Adrenal gland (tissue), 12 donors: ENCODE measurements around the gene NOS1. TPM values are rescaled to one million over a fixed set of nuclear protein-coding genes. Genes with fewer than 3 reads are reported as not detected.

ENCODE experiments used
- DNase-seq, 7 donors: peaks; one replicate each; pipeline ENCODE4 v3.0.0-alpha.2; 2019 to 2020
- H3K27ac ChIP-seq, 5 donors: fragments of 200-600 bp; sonication (generic) in 4 of 5; 1 replicate in 3 of 5; 2 replicates in 2 of 5; pipeline versions ENCODE4 v1.5.1 to v1.8.0; 2016 to 2020; ENCODE audit warnings: mild to moderate bottlenecking in 1 of 5
- H3K27me3 ChIP-seq: fragments of 200-600 bp; 2 replicates; pipeline ENCODE4 v1.8.0; 2021
- H3K36me3 ChIP-seq, 2 donors: fragments of 200-600 bp; replicated peaks in 1 of 2; 1 replicate in 1 of 2; 2 replicates in 1 of 2; pipeline versions ENCODE4 v1.5.1 to v1.8.0; 2018 to 2022
- H3K4me1 ChIP-seq, 2 donors: fragments of 200-600 bp; replicated peaks in 1 of 2; 1 replicate in 1 of 2; 2 replicates in 1 of 2; pipeline versions ENCODE4 v1.5.1 to v1.8.0; 2018 to 2021
- H3K4me3 ChIP-seq, 4 donors: fragments of 200-600 bp; sonication (generic) in 3 of 4; one replicate each; pipeline ENCODE4 v1.5.1; 2016 to 2018
- H3K9me3 ChIP-seq, 3 donors: fragments of 200-600 bp; sonication (generic) in 1 of 3; replicated peaks in 1 of 3; 1 replicate in 2 of 3; 2 replicates in 1 of 3; pipeline versions ENCODE4 v1.5.1 to v1.8.0; 2016 to 2021
- POLR2A ChIP-seq, 2 donors: fragments of 450-650 bp; IDR thresholded peaks; one replicate each; pipeline ENCODE4 v1.6.1; 2017; ENCODE audit warnings: antibody characterized with exemption in 2 of 2, mild to moderate bottlenecking in 2 of 2, moderate library complexity in 1 of 2
- WGBS, 4 donors: extraction: QIAGEN DNeasy Blood & Tissue Kit in 2 of 4; methylation state at CpG; one replicate each; pipeline versions ENCODE4 v1.1.5 to v1.1.7; 2013 to 2017; 5-methylcytosine and 5-hydroxymethylcytosine counted together
- intact Hi-C, 2 donors: fragments of 100-400 bp; cut with DNase I; formaldehyde crosslinking; loops; one replicate each; pipeline versions ENCODE4 v1.14.1 to v1.15.0; 2022 to 2023
- polyA plus RNA-seq, 3 donors: library from polyadenylated mRNA; stranded (reverse); fragments of 200-250 nt in 2 of 3; fragments of 350-450 nt in 1 of 3; fragmentation: Illumina TruSeq in 1 of 3; extraction: RNeasy Lipid Tissue Mini Kit (QIAGEN cat#74804) in 1 of 3; gene quantifications; one replicate each; pipeline ENCODE4 v1.2.3, GENCODE V29; 2013 to 2014
- total RNA-seq, 9 donors: library from RNA; depleted of rRNA in 4 of 9; stranded (reverse); fragments of >200 nt in 4 of 9; fragments of 120-200 nt in 1 of 9; fragmentation: NEBNext Ultra II Directional in 1 of 9; extraction: Animal tissue kit (Norgen Biotek cat#: 25700) in 1 of 9; gene quantifications; one replicate each; pipeline versions ENCODE4 v1.1.0 to v1.2.4, GENCODE V29; 2013 to 2023
- TF ChIP-seq, protein P1 (sequence below), 6 experiments: fragments of 450-650 bp in 4 of 6; fragments of 200-600 bp in 2 of 6; sonication (generic) in 1 of 6; IDR thresholded peaks; 1 replicate in 5 of 6; 2 replicates in 1 of 6; pipeline versions ENCODE4 v1.5.1 to v1.8.0; 2016 to 2021; ENCODE audit warnings: antibody characterized with exemption in 6 of 6, mild to moderate bottlenecking in 2 of 6, moderate library complexity in 1 of 6
- donor health status: healthy with polysubstance abuse.
- donor health status: Bipolar disorder and iron deficiency.
- donor health status: DM: yes; HTN: yes; CAD: no.
- donor health status: DM: no; HTN: no; CAD: no.
- donor health status: DM: no; HTN: no; CAD: no.
- donor health status: DM: yes; HTN: yes; CAD: no.

Gene NOS1
- total and polyA plus RNA-seq, 12 donors = under 0.01 to 0.26 (median 0.07) TPM; not detected in 2

- TF ChIP-seq, protein P1, sequence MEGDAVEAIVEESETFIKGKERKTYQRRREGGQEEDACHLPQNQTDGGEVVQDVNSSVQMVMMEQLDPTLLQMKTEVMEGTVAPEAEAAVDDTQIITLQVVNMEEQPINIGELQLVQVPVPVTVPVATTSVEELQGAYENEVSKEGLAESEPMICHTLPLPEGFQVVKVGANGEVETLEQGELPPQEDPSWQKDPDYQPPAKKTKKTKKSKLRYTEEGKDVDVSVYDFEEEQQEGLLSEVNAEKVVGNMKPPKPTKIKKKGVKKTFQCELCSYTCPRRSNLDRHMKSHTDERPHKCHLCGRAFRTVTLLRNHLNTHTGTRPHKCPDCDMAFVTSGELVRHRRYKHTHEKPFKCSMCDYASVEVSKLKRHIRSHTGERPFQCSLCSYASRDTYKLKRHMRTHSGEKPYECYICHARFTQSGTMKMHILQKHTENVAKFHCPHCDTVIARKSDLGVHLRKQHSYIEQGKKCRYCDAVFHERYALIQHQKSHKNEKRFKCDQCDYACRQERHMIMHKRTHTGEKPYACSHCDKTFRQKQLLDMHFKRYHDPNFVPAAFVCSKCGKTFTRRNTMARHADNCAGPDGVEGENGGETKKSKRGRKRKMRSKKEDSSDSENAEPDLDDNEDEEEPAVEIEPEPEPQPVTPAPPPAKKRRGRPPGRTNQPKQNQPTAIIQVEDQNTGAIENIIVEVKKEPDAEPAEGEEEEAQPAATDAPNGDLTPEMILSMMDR (IDR thresholded peaks at IDR 0.05) = no peak
- TF ChIP-seq POLR2A (IDR thresholded peaks at IDR 0.05) = no peak
- Histone ChIP-seq H3K9me3 (no peaks in the 10 kb centered on the region), H3K27me3 (no peaks in the 10 kb centered on the region), H3K4me3 (no peak overlapping the region), H3K4me1 (no peaks in the 10 kb centered on the region), H3K36me3 (no peaks in the 10 kb centered on the region), H3K27ac (no peak overlapping the region)
- no peak for DNase-seq
- WGBS, 4 donors = 53 to 62% (median 58%) methylated on average over 5 of the region's 5 CpGs
- intact Hi-C loops = no loop called here
These were observed 29.7 kb downstream of the NOS1 start for GRCh38 chr12:117331691-117332090.

- 83 to 91% (median 86%) methylated on average over 18 to 27 of the region's 27 CpGs for WGBS, 4 donors
- TF ChIP-seq, protein P1 (IDR thresholded peaks at IDR 0.05) = no peak
These were observed 30.8 kb downstream of the NOS1 start for GRCh38 chr12:117330441-117331113.

DNA sequence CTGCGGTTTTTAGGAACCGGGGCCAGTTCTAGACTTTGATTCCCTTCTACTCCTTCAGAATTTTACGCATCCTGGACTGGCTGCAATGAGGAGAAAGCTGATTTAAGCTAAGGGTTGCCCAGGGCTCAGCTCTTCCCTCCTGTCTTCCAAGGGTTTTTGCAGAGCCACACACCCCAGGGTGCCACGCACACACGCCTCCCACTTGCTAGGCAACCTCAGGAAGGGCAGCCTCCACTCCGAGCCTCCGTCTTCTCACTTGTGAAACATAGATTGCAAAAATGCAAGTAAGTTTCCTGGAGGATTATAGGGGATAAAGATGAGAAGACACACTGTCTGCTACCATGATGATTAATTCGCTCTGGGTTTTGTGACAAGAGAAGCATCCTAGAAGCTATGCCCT, 31.7 kb downstream of the NOS1 start:
- H3K4me1 ChIP-seq = no peaks in the 10 kb centered on the region
- no peaks in the 10 kb centered on the region for H3K27me3 ChIP-seq
- DNase-seq = no peak
- no peak overlapping the region for H3K4me3 ChIP-seq
- H3K9me3 ChIP-seq = no peaks in the 10 kb centered on the region
- TF ChIP-seq, protein P1 (IDR thresholded peaks at IDR 0.05) = no peak
- no peak for TF ChIP-seq POLR2A (IDR thresholded peaks at IDR 0.05)
- no peak overlapping the region for H3K27ac ChIP-seq
- WGBS, 4 donors = 76 to 86% (median 77%) methylated on average over 8 of the region's 8 CpGs
- intact Hi-C loops = no loop called here
- H3K36me3 ChIP-seq = no peaks in the 10 kb centered on the region

More at GRCh38 chr12:117330441-117331113, 30.8 kb downstream of the NOS1 start:
- H3K9me3 ChIP-seq = no peaks in the 10 kb centered on the region
- H3K4me1 ChIP-seq = no peaks in the 10 kb centered on the region
- intact Hi-C loops = no loop called here
- no peak overlapping the region for H3K4me3 ChIP-seq
- DNase-seq = no peak
- H3K36me3 ChIP-seq = no peaks in the 10 kb centered on the region
- H3K27ac ChIP-seq = no peak overlapping the region
- H3K27me3 ChIP-seq = no peaks in the 10 kb centered on the region

DNA sequence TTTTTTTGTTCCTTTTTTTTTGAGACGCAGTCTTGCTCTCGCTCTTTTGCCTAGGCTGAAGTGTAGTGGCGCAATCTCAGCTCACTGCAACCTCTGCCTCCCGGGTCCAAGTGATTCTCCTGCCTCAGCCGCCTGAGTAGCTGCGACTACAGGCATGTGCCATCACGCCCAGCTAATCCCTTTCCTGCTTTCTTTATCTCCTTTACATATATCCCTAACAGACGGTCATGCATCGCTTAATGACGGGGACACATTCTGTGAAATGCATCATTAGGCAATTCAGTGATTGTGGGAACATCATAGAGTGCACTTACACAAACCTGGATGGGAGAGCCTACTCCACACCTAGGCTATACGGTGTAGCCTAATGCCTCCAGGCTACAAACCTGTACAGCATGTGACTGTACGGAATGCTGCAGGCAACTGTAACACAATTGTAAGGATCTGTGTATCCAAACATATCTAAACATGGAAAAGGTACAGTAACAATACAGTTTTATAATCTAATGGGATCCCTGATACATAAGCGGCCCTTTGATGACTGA, 32.8 kb downstream of the NOS1 start:
- TF ChIP-seq, protein P1 (IDR thresholded peaks at IDR 0.05) = no peak
- TF ChIP-seq POLR2A (IDR thresholded peaks at IDR 0.05) = no peak
- H3K9me3 ChIP-seq = no peaks in the 10 kb centered on the region
- intact Hi-C loops = no loop called here
- no peaks in the 10 kb centered on the region for H3K4me1 ChIP-seq
- no peak for DNase-seq
- H3K27me3 ChIP-seq = no peaks in the 10 kb centered on the region
- H3K36me3 ChIP-seq = no peaks in the 10 kb centered on the region
- WGBS, 4 donors = 71 to 76% (median 73%) methylated on average over 13 of the region's 13 CpGs
- no peak overlapping the region for H3K27ac ChIP-seq
- no peak overlapping the region for H3K4me3 ChIP-seq
